K562 (cell line): Measurements from ENCODE around the gene POLR2B.

ENCODE experiments used
- CTCF ChIP-seq, 3 experiments: IDR thresholded peaks in 2 of 3; conservative IDR thresholded peaks in 1 of 3; 2 replicates each; pipeline ENCODE4 v1.5.1; 2011 to 2012; ENCODE audit warnings: low read length in 3 of 3, mild to moderate bottlenecking in 3 of 3, control low read depth in 2 of 3, improper control_type of control experiment in 1 of 3, inconsistent platforms in 1 of 3, low read depth in 1 of 3, mixed read lengths in 1 of 3, moderate library complexity in 1 of 3; ENCODE audit not compliant: insufficient read depth in 2 of 3
- EZH2 ChIP-seq: IDR thresholded peaks from 2 replicates; pipeline ENCODE4 v1.6.1; 2012; ENCODE audit warnings: low read depth, mild to moderate bottlenecking, inconsistent platforms, low read length, borderline replicate concordance
- GATAD2A ChIP-seq: fragments of 450-650 bp; IDR thresholded peaks from 2 replicates; pipeline ENCODE4 v1.6.1; 2017
- HES1 ChIP-seq: fragments of 450-650 bp; IDR thresholded peaks from 2 replicates; pipeline ENCODE4 v1.6.1; 2016; ENCODE audit warnings: low read depth, mild to moderate bottlenecking, moderate library complexity
- HMG20A ChIP-seq: fragments of 450-650 bp; formaldehyde crosslinking; conservative IDR thresholded peaks from 2 replicates; pipeline ENCODE4 v1.4.0; 2020; ENCODE audit warnings: mild to moderate bottlenecking, mixed read lengths
- HNRNPK ChIP-seq: fragments of 200-400 bp; formaldehyde crosslinking; IDR thresholded peaks from one replicate; pipeline ENCODE4 v1.6.1; 2018; ENCODE audit warnings: mild to moderate bottlenecking, low read depth, low read length; ENCODE audit not compliant: poor library complexity, severe bottlenecking
- NFYB ChIP-seq: IDR thresholded peaks from 2 replicates; pipeline ENCODE4 v1.6.1; 2011; ENCODE audit warnings: mild to moderate bottlenecking, moderate library complexity; ENCODE audit not compliant: insufficient read length; ENCODE audit errors: extremely low read depth
- NR4A1 ChIP-seq, 2 experiments: fragments of 250-450 bp in 1 of 2; fragments of 450-650 bp in 1 of 2; sonication (Bioruptor Pico) in 1 of 2; IDR thresholded peaks; 2 replicates each; pipeline versions ENCODE4 v1.4.0 to v1.6.1; 2016 to 2020; ENCODE audit warnings: mild to moderate bottlenecking in 2 of 2, missing compliant biosample characterization in 1 of 2, missing genetic modification characterization in 1 of 2, moderate library complexity in 1 of 2
- POLR2A ChIP-seq: fragments of 450-650 bp; conservative IDR thresholded peaks from 2 replicates; pipeline ENCODE4 v1.6.1; 2016
- SMARCA4 ChIP-seq: fragments of 450-650 bp; IDR thresholded peaks from 2 replicates; pipeline ENCODE4 v1.6.1; 2016
- SPI1 ChIP-seq: IDR thresholded peaks from 2 replicates; pipeline ENCODE4 v1.6.1; 2011; ENCODE audit warnings: low read depth, low read length, control low read depth, borderline replicate concordance
- USF1 ChIP-seq: sonication (generic); formaldehyde crosslinking; IDR thresholded peaks from 2 replicates; pipeline ENCODE4 v1.9.0; 2022; ENCODE audit warnings: mild to moderate bottlenecking, missing genetic modification reagents
- ZNF217 ChIP-seq: sonication (generic); formaldehyde crosslinking; IDR thresholded peaks from 2 replicates; pipeline ENCODE4 v1.8.0; 2022; ENCODE audit warnings: mild to moderate bottlenecking, missing genetic modification reagents
- ZNF280A ChIP-seq: fragments of 450-650 bp; IDR thresholded peaks from 2 replicates; pipeline ENCODE4 v1.6.1; 2018; ENCODE audit warnings: mild to moderate bottlenecking, low read depth; ENCODE audit not compliant: partially characterized antibody

GRCh38 chr4:56979421-56980072 is 851 bp downstream of the POLR2B start:
- no peak for TF ChIP-seq HES1
- TF ChIP-seq HMG20A (CRISPR knock-in tag), result no peak
- TF ChIP-seq NFYB, result no peak
- TF ChIP-seq HNRNPK, result no peak
- TF ChIP-seq USF1 (CRISPR knock-in tag), result no peak
- no peak for TF ChIP-seq GATAD2A
- TF ChIP-seq NR4A1 (CRISPR knock-in tag; IDR thresholded peaks at IDR 0.05), result no peak
- TF ChIP-seq NR4A1 (tag; IDR thresholded peaks at IDR 0.05), result no peak
- TF ChIP-seq CTCF (IDR thresholded peaks at IDR 0.05 in 2 of 3, conservative IDR thresholded peaks at IDR 0.05 in 1 of 3; ENCODE audit: insufficient read depth in 2 of 3, low read depth in 1 of 3, low read length in 3 of 3), result no peak
- no peak for TF ChIP-seq ZNF280A
- TF ChIP-seq POLR2A, result no peak
- TF ChIP-seq SPI1, result no peak
- no peak for TF ChIP-seq EZH2
- no peak for TF ChIP-seq ZNF217
- TF ChIP-seq SMARCA4, result no peak
